ENCODE measurements around the gene TIPRL.

Gene TIPRL

GRCh38 chr1:168223261-168223660, 44.5 kb downstream of the TIPRL start:
- DNase-seq (ENCODE audit: low spot score) = no peak
- no peak for TF ChIP-seq CTCF (IDR thresholded peaks at IDR 0.05; ENCODE audit: borderline replicate concordance, control extremely low read depth, extremely low read depth, insufficient read depth, missing control alignments)
- in situ Hi-C loops (cut with MboI; ENCODE audit: low sequenced_read_pairs, unreplicated experiment) = no loop called here

- in situ Hi-C loops (cut with MboI; ENCODE audit: low sequenced_read_pairs, unreplicated experiment) = no loop called here
- DNase-seq (ENCODE audit: low spot score) = no peak
- no peak for TF ChIP-seq CTCF (IDR thresholded peaks at IDR 0.05; ENCODE audit: borderline replicate concordance, control extremely low read depth, extremely low read depth, insufficient read depth, missing control alignments)
Measured at GRCh38 chr1:168223681-168224540, 45.1 kb downstream of the TIPRL start.

- in situ Hi-C loops (cut with MboI; ENCODE audit: low sequenced_read_pairs, unreplicated experiment) = no loop called here
- no peak for TF ChIP-seq CTCF (IDR thresholded peaks at IDR 0.05; ENCODE audit: borderline replicate concordance, control extremely low read depth, extremely low read depth, insufficient read depth, missing control alignments)
- no peak for DNase-seq (ENCODE audit: low spot score)
Measured at GRCh38 chr1:168224991-168225390, 46.2 kb downstream of the TIPRL start.

GRCh38 chr1:168225476-168226190, 46.9 kb downstream of the TIPRL start, which contains the start of gene SFT2D2:
TSS of gene SFT2D2 (plus strand) at chr1:168226004. CDS start at chr1:168226080, 76 bp downstream.
- DNase-seq (ENCODE audit: low spot score) = peak; percentile 93
- in situ Hi-C loops (cut with MboI; ENCODE audit: low sequenced_read_pairs, unreplicated experiment) = no loop called here
- TF ChIP-seq CTCF (IDR thresholded peaks at IDR 0.05; ENCODE audit: borderline replicate concordance, control extremely low read depth, extremely low read depth, insufficient read depth, missing control alignments) = no peak

GRCh38 chr1:168227620-168228019, 48.9 kb downstream of the TIPRL start:
- no peak for TF ChIP-seq CTCF (IDR thresholded peaks at IDR 0.05; ENCODE audit: borderline replicate concordance, control extremely low read depth, extremely low read depth, insufficient read depth, missing control alignments)
- peak; percentile 31 for DNase-seq (ENCODE audit: low spot score)
- in situ Hi-C loops (cut with MboI; ENCODE audit: low sequenced_read_pairs, unreplicated experiment) = no loop called here

GRCh38 chr1:168229893-168230292, 51.1 kb downstream of the TIPRL start:
- in situ Hi-C loops (cut with MboI; ENCODE audit: low sequenced_read_pairs, unreplicated experiment) = no loop called here
- no peak for TF ChIP-seq CTCF (IDR thresholded peaks at IDR 0.05; ENCODE audit: borderline replicate concordance, control extremely low read depth, extremely low read depth, insufficient read depth, missing control alignments)
- DNase-seq (ENCODE audit: low spot score) = no peak
